Measurements from ENCODE around the gene CCBE1. TPM values are rescaled to one million over a fixed set of nuclear protein-coding genes. Genes with fewer than 3 reads are reported as not detected.

Gene CCBE1
- total RNA-seq (2014; rRNA removed; shearing (Covaris generic)): 22.0 and 31.1 TPM in 2 replicates
- 29.4 and 31.8 TPM in 2 replicates for polyA plus RNA-seq (2015; cell fraction: cytosol; rRNA removed)
- 45.6 and 47.9 TPM in 2 replicates for polyA plus RNA-seq (2015; cell fraction: nucleus; rRNA removed)

DNA sequence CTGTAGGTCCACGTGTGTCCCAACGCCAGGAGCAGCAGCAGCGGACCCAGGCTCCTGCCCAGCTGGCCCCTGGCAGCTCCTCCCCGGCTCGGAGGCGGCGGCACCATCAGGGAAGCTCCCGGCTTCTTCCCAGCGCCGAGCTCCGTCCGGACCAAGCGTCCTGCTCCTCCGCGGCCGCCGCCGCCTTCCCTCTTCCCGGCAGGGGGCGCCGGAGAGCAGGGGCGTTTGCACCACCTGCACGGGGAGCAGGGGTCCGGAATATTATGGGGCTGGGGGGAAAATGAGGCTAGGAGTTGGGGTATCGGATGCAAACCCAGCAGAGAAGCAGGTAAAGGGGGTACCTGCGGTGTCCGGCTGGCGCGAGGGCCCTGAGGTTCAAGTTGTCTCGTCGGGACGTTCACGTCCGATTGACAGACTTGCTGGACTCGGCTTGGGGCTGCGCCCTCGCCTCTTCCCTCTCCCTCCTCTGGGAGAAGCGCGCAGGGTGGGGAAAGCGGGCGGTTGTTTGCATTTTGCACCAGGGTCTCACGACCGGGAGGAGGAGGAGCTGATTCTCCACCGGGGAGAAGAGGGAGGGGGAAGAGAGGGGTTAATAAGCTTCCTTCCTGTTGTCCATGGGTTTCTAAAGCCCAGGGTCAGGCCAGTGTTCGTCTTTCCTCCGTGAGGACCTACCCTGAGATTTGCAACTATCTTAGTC is at the start of gene CCBE1:
CCBE1 (minus strand) TSS at position 188 of the 697 bp plus-strand sequence.
- peak; percentile 71 for DNase-seq (ENCODE audit: low read depth)

DNA sequence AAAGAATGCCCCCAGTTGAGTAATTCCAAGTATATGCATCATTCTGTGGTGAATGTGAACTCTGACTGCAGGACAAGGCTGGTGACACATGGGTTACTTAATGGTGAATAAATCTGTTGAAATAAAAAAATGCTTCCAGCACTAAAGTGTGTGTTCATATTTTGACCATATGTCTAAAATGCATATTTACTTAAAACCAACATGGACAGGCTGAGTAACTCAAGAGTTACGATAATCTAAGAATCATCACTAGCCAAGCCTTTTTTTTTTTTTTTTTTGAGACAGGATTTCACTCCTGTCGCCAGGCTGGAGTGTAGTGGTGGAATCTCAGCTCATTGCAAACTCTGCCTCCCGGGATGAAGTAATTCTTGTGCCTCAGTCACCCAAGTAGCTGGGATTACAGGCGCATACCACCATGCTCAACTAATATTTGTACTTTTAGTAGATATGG is 47.1 kb upstream of the CCBE1 start:
- peak; percentile 92 for DNase-seq (ENCODE audit: low read depth)

DNA sequence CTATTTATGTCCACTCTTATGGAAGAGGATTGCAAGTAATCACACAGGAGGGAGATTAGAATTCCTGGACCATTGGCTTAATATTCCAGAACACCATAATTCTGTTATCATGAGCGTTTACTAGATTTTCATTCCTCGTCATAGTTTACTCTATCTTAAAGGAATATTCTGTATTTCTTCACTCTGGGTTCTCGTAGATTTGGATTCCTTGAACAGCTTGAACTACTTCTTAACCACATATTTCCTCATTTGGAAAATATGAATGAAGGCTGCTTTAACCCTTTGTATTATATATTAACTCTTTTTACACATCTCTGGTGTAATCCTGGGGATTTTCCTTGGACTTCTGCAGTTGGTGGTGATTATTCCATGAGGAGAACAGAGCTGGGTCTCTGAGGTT is 46.3 kb upstream of the CCBE1 start:
- no peak for DNase-seq (ENCODE audit: low read depth)

DNA sequence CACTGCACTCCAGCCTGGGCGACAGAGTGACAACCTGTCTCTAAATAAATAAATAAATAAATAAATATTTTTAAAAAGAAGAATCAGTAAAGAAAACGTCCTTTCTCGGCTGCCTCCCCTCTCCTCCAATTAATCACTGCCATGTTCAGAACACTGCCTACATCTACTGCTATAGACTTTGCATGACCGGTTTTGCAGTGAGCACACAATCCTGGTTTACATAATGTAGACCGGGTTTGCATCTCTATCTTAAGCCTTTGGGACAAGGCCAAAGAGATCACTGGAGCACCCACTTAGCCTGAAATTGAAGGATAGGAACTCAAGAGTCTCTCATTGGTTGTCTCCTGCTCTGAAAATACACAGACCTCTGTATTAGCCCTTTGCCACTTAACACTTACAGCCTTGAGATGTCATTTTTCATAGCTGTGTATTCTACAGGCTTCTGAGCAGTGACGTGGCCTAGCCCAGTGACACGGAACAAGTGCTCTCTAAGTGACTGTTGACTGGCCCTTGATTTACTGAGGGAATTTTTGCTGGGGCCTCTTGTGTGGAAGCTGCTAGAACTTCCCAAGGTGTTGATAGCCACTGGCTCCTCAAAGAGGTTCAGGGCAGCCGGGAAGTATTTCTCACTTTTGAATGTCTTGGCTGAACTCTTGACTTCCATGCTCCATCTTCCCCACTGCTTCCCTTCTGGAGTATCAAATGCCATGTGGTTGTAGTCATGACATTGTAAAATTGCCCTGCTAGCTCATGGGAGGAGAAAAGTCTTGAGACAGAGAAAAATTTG is 45.3 kb upstream of the CCBE1 start:
- DNase-seq (ENCODE audit: low read depth): no peak

DNA sequence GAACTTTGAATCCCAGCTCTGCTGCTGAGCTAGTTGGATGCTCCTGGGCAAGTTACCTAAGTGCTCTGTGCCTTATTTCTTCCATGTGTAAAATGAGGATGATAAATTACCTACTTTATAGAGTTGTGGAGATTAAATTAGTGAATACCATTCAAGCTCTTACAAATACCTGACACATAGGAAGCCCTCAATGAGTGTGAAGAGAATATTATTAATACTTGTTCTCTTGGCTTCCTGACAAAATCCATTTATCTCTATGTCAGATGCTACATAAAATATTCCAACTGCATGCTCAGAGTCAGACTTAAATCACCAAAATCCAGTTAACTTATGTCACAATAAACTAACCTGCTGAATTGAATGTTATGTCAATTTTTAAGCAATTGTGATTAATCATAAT is 42.9 kb upstream of the CCBE1 start:
- no peak for DNase-seq (ENCODE audit: low read depth)

DNA sequence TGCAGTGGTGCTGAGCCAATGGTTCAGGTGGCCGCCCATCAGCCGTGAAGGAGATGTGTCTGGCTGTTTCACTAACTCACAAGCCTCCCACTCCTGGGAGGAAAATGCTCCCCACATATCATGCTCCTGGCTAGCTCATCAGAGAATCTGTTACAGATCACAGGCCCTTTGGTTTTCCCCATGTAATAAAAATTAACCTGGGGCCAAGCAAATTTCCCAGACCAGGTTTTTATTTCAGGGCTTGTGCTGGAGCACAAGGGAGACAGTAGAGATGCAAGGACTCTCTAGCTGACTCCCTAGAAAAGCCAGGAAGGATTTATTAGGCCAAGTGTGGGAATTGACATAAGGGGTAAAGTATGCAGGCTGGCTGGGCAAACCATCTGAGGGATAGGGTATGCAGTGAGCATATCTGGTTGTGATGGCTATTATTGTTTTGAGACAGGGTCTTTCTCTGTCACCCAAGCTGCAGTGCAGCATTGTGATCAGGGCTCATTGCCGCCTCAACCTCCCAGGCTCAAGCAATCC is 40.6 kb upstream of the CCBE1 start:
- no peak for DNase-seq (ENCODE audit: low read depth)

DNA sequence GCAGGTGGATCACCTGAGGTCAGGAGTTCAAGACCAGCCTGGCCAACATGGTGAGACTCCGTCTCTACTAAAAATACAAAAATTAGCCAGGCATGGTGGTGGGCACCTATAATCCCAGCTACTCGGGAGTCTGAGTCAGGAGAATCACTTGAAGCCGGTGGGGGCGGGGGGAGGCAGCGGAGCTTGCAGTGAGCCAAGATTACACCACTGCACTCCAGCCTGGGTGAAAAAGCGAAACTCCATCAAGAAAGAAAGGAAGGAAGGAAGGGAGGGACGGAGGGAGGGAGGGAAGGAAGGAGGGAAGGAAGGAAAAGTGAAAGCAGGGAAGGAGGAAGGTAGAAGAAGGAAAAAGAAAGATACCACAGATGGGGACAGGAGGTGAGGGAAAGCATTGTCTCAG is 40.1 kb upstream of the CCBE1 start:
- DNase-seq (ENCODE audit: low read depth): peak; percentile 34

DNA sequence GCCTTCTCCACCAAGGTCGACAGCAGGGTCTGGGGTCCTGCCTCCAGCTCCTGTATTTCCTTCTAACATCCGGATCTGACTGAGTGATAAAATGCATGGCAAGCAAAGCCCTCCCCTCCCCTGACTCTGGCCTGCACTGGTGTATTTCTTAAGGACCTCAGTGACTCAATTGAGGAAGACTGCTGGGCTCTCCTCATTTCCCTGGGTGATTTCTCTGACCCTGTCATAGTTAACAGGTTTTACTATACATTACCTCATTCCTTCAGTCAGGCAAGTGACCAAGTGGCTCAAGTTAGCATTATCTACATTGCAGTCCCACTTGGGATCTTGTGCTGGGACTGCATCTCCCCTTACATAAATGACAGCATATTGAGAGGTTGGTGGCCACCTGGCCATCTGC is 38.8 kb upstream of the CCBE1 start:
- DNase-seq (ENCODE audit: low read depth): no peak

DNA sequence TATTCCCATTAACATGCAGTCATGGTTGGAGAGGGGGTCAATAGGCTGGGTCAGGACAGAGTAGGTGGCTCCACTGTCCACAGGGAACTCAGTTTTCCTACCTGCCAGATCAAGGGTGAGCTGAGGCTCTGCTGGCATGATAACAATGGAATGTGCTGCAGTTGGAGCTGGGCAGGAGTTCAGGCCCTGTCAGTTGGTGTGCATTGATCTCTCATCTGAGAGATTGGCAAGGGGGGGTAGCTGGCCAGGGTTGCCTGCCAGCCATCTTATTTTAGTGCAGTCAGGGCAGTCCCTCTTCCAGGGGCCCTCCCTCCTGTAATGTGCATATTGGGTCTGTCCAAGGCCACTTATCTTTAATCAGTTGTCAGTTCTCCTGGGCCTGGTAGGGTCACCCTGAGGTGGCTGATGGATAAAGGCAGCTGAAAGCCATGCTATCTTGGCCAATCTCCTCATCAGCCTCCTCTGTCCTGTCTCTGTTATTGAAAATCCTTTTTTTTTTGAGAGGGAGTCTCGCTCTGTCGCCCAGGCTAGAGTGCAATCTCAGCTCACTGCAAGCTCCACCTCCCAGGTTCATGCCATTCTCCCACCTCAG is 38.1 kb upstream of the CCBE1 start:
- DNase-seq (ENCODE audit: low read depth): no peak

DNA sequence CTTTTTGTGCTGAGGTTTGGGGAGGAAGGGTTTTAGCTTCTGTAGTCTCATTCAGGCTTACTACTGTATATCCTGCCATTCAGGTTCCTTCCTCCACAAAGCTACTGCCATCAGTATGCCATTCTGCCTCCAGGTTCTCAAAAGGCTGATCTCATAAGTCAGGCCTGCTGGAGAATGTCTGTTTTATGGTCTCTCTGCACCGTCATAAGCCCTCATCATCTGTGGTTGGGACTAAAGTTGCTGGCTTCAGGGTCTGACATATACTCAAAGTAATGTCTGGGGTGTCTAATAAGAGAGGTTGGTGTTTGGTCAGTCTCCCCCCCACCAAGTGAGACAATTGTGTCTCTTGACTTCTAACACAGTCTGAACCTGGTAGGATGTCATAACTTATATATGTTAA is 36.2 kb upstream of the CCBE1 start:
- no peak for DNase-seq (ENCODE audit: low read depth)

DNA sequence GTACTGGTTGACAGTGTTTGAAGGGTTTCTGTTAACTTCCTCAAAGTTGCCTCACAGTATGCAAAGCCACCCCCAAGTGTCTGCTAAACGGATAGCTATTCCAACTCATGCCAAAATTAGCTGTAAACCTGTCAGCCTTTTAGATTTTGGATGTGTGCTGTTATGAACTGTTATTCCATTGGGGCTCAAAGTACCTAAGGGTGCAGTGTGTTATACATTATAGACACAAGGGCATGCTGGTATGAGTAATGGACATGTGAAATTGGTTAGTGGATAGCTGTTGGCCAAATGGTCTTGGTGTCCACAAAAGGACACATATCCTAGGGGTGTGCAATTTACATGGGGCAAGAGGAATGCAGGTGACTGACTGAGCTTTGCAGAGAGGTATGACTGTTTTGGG is 33.7 kb upstream of the CCBE1 start:
- DNase-seq (ENCODE audit: low read depth): no peak

DNA sequence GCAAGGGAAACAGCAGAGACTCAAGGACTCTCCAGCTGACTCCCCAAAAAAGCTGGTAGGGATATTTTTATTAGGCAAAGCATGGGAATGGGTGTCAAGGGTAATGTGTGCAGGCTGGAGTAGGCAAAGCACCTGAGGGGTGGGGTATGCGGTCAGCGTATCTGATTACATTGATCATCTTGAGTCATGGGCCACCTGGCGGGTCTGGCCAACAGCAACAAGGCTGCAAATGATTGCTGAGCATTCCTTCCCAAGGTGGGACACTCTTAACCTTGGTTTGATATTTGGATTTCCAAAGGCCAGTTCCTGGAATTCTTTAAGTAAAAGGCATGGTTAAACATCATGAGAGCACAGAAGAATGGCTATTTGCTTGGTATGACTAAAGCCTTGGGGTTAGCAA is 32.6 kb upstream of the CCBE1 start:
- peak; percentile 36 for DNase-seq (ENCODE audit: low read depth)

DNA sequence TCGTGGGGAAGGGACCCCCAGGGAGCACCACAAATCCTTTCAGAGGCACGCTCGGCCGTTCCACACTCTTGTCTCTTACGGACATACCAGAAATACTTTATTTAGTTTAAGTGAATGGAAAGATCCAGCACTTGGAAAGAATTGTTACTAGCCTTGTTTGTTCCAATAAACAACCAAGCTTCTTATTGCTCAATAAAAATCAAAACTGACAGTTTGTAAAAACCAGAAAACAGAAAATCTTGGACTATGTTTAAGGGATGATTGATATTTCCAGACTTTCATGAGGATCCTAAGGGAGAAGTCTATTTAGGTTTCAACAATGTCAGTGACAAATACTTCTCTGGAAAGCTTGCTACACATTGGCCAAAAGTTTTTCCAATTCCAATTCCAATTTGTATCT is 31.6 kb upstream of the CCBE1 start:
- no peak for DNase-seq (ENCODE audit: low read depth)

DNA sequence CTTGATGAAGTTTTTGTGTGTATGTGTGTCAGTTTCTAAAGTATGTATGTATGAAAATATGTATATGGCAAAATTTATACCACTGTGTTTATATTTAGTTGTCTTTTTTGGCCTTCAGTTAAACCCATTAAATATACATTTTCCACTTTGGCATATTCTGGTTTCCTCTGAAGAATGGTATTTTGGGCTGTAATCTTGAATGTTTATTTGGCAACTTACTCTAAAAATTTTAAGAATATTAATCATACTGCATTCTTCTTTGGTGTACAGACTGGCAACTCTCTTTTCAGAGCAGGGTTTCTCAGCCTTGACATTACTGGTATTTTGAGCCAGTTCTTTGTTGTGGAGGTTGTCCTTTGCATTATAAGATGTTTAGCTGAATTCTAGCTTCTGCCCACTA is 27.9 kb upstream of the CCBE1 start:
- no peak for DNase-seq (ENCODE audit: low read depth)

DNA sequence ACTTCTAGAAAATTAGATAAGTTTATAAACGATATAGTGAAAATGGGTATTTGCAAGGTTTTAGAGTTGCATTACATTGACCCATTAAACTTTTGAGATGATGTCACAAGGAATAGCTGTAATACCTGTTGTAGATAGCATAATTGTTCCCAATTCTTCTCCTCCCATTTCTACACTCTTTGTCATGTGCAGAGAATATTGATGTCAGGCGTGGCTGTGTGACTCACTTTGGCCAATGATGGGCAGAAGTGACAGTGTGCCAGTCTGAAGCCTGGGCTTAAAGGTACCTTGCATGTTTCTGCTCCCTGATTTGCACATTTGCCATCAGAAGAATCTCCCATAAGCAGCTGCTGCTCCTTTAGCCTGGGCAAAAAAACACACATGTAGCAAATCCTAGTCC is 26.9 kb upstream of the CCBE1 start:
- DNase-seq (ENCODE audit: low read depth): no peak

DNA sequence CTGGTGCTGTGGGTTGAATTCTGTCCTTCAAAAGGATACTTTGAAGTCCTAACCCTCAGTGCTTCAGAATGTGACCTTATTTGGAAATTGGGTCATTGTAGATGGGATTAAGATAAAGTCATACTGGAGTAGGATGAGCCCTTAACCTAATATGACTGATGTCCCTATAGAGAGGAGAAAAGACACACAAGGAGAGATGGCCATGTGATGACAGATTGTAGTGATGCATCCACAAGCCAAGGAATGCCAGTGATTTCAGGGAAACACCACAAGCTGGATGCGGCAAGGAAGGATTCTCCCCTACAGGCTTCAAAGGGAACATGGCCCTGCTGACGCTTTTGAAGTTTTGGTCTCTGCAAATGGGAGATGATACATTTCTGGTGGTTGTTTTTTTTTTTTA is 24.7 kb upstream of the CCBE1 start:
- DNase-seq (ENCODE audit: low read depth): no peak

DNA sequence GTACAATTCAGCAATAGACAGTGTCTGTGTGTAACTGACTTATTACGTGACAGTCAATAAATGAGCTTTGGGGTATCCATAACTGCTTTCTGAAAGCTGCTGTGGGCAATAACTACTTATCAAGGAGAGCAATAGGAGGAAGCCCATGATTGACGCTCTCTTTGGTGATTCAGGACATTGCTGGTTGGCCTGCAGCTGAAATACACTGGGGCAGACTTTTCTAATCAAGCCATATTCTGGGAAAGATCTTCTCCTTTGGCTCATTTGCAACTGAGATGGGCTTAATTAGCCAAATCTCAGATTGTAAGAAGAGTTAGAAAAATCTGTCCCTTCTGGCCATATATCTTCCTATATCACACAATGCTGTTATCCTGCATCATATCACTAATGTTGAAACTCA is 24.0 kb upstream of the CCBE1 start:
- DNase-seq (ENCODE audit: low read depth): no peak

DNA sequence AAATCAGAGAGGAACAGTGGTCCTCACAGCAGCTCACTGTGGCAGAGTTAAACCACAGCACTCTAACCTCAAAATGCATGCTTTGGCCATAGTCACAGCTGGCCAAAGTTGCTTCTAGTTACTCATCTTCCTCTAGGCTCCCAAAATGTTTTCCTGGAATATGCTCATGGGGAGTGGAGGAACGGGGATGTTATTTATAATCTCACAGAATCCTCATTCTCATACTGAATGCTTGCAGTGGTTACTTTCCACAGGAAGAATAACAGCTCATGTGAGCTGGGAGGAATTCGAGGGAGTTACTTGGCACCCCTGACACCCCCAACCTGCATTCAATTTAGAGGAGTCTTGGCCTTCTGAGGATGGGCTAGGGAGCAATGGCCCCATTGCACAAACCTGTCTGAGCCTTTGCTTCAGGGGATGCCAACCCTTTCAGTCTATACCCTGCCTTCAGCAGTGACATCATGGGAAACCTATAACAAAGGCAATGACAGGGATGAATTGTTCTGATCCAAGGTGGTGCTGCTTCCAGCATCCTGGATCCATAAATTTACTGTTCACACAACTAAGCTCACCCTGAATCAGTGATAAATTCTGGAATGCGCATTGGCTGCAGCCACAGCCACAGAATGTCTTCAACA is 22.4 kb upstream of the CCBE1 start:
- peak; percentile 89 for DNase-seq (ENCODE audit: low read depth)

DNA sequence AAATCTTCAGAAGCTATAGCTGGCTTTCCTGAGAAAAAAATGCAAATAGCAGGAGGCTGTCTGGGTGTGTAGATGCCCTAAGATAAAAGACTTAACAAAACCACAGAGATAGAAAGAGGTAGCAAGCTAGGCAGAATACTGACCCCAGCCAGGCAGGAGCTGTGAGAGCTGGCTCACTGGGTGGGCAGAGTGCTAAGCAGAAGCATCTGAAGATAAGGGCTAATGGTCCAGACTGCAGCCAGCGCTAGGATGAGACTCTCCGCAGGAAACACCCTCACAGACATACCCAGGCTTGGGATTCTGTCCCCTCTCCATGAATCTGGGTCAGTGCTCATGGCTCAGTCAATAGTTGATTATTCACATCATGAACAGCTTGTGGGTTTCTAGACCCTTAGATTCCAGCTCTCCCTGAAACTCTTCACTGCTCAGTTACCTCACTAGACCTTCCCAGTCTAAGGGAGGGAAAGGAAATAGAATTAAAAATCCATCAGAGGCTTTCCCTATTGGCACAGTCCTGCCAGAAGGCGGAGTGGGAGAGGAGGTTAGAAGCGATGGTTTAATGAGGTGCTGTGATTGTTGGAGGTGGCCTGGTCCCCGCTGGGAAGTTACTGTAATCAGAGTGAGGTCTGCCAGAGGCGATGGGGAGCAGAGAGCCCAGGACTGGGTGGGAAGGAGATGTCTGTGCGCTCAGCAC is 21.4 kb upstream of the CCBE1 start:
- peak; percentile 46 for DNase-seq (ENCODE audit: low read depth)

DNA sequence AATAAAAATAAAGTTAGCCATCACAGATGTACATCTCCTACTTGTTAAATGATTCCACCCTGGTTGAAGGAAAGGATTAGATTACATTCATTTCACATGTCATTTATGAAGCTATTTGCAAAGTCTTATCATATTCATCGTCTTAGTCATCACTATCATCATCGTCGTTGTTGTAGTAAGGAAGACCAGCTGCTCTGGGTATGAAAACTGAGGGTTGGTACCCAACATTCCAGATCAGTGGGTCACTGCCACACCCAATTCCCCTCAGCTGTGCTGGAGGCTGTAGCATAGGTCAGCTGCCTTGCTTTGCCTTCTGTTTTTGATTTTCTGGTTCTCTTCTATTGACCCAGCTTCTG is 20.9 kb upstream of the CCBE1 start:
- peak; percentile 97 for DNase-seq (ENCODE audit: low read depth)

DNA sequence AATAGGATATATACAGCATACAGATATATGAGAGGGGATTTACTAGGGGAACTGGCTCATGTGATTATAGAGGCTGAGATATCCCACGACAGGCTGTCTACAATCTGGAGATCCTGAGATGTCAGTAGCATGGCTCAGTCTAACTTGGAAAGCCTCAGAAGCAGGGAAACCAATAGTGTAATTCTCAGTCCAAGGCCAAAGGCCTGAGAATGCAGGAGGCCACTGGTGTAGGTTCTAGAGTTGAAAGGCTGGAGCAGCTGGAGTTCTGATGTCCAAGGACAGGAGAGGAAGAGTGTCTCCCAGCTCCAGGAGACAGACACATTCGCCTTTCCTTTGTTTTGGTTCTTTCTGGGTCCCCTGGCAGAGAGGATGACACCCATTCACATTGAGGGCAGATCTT is 20.1 kb upstream of the CCBE1 start:
- DNase-seq (ENCODE audit: low read depth): no peak
